ENCODE results near the gene PRM3. TPM values are rescaled to one million over a fixed set of nuclear protein-coding genes. Genes with fewer than 3 reads are reported as not detected.

Gene PRM3
- polyA plus RNA-seq, 2 of the 4 experiments (the other 2 are of a cell fraction): not detected

DNA sequence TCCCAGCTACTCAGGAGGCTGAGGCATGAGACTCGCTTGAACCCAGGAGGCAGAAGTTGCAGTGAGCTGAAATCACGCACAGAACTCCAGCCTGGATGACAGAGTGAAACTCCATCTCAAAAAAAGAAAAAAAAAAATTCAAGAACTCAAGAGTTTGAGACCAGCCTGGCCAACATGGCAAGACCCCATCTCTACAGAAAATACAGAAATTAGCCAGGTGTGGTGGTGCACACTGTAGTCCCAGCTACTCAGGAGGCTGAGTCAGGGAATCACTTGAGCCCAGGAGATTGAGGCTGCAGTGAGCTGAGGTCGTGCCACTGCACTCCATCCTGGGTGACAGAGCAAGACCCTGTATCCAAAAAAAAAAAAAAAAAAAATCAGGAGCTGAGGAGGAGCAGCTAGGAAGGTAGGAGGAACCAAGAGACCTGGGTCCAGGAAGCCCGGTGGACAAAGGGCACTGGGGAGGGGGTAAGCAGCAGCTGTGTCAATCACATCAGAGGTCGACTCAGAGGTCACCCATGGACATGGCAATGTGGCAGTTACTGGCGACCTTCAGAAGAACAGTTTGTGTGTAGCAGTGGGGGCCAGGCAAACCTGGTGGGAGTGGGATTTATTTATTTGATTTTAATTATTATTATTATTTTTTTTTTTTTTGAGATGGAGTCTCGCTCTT is 18.8 kb upstream of the PRM3 start:
- ATAC-seq (no peak), FAIRE-seq (no peak)

DNA sequence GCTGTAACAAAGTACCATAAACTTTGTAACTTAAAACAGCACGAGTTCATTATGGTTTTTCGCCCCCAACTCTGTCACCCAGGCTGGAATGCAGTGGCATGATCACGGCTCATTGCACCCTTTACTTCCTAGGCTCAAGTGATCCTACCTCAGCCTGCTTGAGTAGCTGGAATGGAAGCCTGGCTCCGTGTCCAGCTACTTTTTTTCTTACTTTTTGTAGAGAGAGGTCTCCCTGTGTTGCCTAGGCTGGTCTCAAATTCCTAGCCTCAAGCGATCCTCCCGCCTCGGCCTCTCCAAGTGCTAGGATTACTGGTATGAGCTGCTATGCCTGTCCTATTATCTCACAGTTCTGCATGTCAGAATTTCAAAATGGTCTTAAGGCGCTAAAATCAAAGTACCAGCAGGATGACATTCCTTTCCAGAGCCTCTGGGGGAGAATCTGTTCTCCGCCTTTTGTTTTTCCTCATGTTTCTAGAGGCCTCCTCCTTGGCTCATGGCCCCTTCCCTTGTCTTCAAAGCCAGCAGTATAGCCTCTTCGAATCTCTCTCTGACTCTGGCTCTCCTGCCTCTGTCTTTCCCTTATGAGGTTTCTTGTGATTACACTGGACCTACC is 17.8 kb upstream of the PRM3 start:
- 52% methylated on average over 10 of the region's 10 CpGs for WGBS (ENCODE audit: missing lambda C conversion rate)
- Histone ChIP-seq H3K4me1 (no peaks in the 10 kb centered on the region), H3K9me3 (no peaks in the 10 kb centered on the region), H3K4me3 (no peak overlapping the region), H3K27ac (no peak overlapping the region), H3K4me2 (no peak overlapping the region)
- no peak for ATAC-seq
- TF ChIP-seq NFE2L2 (conservative IDR thresholded peaks at IDR 0.05; ENCODE audit: low read length) (no peak), BHLHE40 (IDR thresholded peaks at IDR 0.05; ENCODE audit: low read depth, low read length) (no peak), HOXA7 (CRISPR knock-in tag; IDR thresholded peaks at IDR 0.05) (no peak), CEBPB (IDR thresholded peaks at IDR 0.05) (no peak), RNF2 (IDR thresholded peaks at IDR 0.05; ENCODE audit: borderline replicate concordance, low read depth) (no peak), ZFP36 (IDR thresholded peaks at IDR 0.05; ENCODE audit: borderline replicate concordance, partially characterized antibody) (no peak), HOXB5 (CRISPR knock-in tag; IDR thresholded peaks at IDR 0.05) (no peak), ESRRA (IDR thresholded peaks at IDR 0.05; ENCODE audit: borderline replicate concordance, low read length) (no peak), HOXB13 (CRISPR knock-in tag; IDR thresholded peaks at IDR 0.05; ENCODE audit: low read depth) (no peak), HDAC2 (IDR thresholded peaks at IDR 0.05) (no peak), GATA3 (IDR thresholded peaks at IDR 0.05; ENCODE audit: borderline replicate concordance) (no peak), EHF (CRISPR knock-in tag; IDR thresholded peaks at IDR 0.05) (no peak), ZSCAN20 (CRISPR knock-in tag; IDR thresholded peaks at IDR 0.05) (no peak)
- TF ChIP-seq, protein P1, sequence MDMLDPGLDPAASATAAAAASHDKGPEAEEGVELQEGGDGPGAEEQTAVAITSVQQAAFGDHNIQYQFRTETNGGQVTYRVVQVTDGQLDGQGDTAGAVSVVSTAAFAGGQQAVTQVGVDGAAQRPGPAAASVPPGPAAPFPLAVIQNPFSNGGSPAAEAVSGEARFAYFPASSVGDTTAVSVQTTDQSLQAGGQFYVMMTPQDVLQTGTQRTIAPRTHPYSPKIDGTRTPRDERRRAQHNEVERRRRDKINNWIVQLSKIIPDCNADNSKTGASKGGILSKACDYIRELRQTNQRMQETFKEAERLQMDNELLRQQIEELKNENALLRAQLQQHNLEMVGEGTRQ (IDR thresholded peaks at IDR 0.05): no peak
- TF ChIP-seq, protein P2, sequence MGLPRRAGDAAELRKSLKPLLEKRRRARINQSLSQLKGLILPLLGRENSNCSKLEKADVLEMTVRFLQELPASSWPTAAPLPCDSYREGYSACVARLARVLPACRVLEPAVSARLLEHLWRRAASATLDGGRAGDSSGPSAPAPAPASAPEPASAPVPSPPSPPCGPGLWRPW (IDR thresholded peaks at IDR 0.05): no peak
- TF ChIP-seq, protein P3, sequence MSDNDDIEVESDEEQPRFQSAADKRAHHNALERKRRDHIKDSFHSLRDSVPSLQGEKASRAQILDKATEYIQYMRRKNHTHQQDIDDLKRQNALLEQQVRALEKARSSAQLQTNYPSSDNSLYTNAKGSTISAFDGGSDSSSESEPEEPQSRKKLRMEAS (IDR thresholded peaks at IDR 0.05): no peak
- TF ChIP-seq, protein P4, sequence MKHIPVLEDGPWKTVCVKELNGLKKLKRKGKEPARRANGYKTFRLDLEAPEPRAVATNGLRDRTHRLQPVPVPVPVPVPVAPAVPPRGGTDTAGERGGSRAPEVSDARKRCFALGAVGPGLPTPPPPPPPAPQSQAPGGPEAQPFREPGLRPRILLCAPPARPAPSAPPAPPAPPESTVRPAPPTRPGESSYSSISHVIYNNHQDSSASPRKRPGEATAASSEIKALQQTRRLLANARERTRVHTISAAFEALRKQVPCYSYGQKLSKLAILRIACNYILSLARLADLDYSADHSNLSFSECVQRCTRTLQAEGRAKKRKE (CRISPR knock-in tag; IDR thresholded peaks at IDR 0.05; ENCODE audit: low read depth): no peak
- ChIA-PET POLR2A (no interaction called here), CTCF (interaction anchor here (0.9 to 1.6 kb wide), 2 partner anchors 35 to 328 kb away, joined by 3 to 7 read pairs; partner anchors contain the start of gene SOCS1)
- no peak for DNase-seq (ENCODE audit: low read depth in 1 of 2, low spot score in 1 of 2)
- no peak for FAIRE-seq

More for the DNA sequence above, 18.8 kb upstream of the PRM3 start:
- Histone ChIP-seq H3K4me1 (no peaks in the 10 kb centered on the region), H3K27ac (no peak overlapping the region), H3K9me3 (no peaks in the 10 kb centered on the region), H3K4me2 (no peak overlapping the region), H3K4me3 (no peak overlapping the region)
- 48% methylated on average over 7 of the region's 7 CpGs for WGBS (ENCODE audit: missing lambda C conversion rate)
- TF ChIP-seq ZFP36 (IDR thresholded peaks at IDR 0.05; ENCODE audit: borderline replicate concordance, partially characterized antibody): no peak
- TF ChIP-seq POLR2A (IDR thresholded peaks at IDR 0.05; ENCODE audit: low read length): no peak
- TF ChIP-seq HOXA7 (CRISPR knock-in tag; IDR thresholded peaks at IDR 0.05): no peak
- no peak for TF ChIP-seq ZSCAN20 (CRISPR knock-in tag; IDR thresholded peaks at IDR 0.05)
- no peak for TF ChIP-seq TFCP2L1 (CRISPR knock-in tag; IDR thresholded peaks at IDR 0.05)
- TF ChIP-seq FOSB (CRISPR knock-in tag; IDR thresholded peaks at IDR 0.05): no peak
- no peak for TF ChIP-seq CHD2 (IDR thresholded peaks at IDR 0.05; ENCODE audit: low read length, partially characterized antibody)
- TF ChIP-seq HOXB13 (CRISPR knock-in tag; IDR thresholded peaks at IDR 0.05; ENCODE audit: low read depth): no peak
- TF ChIP-seq EHMT2 (IDR thresholded peaks at IDR 0.05; ENCODE audit: low read depth): no peak
- TF ChIP-seq ZNF302 (CRISPR knock-in tag; IDR thresholded peaks at IDR 0.05): no peak
- TF ChIP-seq KDM1A (IDR thresholded peaks at IDR 0.05; ENCODE audit: low read depth): no peak
- TF ChIP-seq, protein P4 (CRISPR knock-in tag; IDR thresholded peaks at IDR 0.05; ENCODE audit: low read depth): no peak
- TF ChIP-seq, protein P5, sequence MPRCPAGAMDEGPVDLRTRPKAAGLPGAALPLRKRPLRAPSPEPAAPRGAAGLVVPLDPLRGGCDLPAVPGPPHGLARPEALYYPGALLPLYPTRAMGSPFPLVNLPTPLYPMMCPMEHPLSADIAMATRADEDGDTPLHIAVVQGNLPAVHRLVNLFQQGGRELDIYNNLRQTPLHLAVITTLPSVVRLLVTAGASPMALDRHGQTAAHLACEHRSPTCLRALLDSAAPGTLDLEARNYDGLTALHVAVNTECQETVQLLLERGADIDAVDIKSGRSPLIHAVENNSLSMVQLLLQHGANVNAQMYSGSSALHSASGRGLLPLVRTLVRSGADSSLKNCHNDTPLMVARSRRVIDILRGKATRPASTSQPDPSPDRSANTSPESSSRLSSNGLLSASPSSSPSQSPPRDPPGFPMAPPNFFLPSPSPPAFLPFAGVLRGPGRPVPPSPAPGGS (IDR thresholded peaks at IDR 0.05): no peak
- no peak for DNase-seq (ENCODE audit: low read depth in 1 of 2, low spot score in 1 of 2)
- ChIA-PET POLR2A (interaction anchor here (0.7 kb wide), 1 partner anchor 109 kb away, joined by 7 read pairs; no protein-coding TSS in a partner anchor), CTCF (interaction anchor here (0.7 to 1.6 kb wide), 3 partner anchors 22 to 37 kb away, joined by 3 to 7 read pairs (median 3); partner anchors contain the start of gene SOCS1)

All from A549 (cell line).